ENCODE results near the gene ZNF296.

- TF ChIP-seq RBBP5 (IDR thresholded peaks at IDR 0.05; ENCODE audit: borderline replicate concordance, low read depth, low read length) (no peak), CTCF (IDR thresholded peaks at IDR 0.05; ENCODE audit: control extremely low read depth in 1 of 3, insufficient read depth in 1 of 3, low read depth in 1 of 3, low read length in 3 of 3) (no peak), FOSL1 (IDR thresholded peaks at IDR 0.05; ENCODE audit: insufficient read depth, low read depth, low read length) (no peak), MAX (IDR thresholded peaks at IDR 0.05) (no peak), MAFK (IDR thresholded peaks at IDR 0.05; ENCODE audit: low read depth, low read length) (no peak), SP1 (IDR thresholded peaks at IDR 0.05; ENCODE audit: low read depth, low read length) (no peak), SIN3A (conservative IDR thresholded peaks at IDR 0.05 in 1 of 2, IDR thresholded peaks at IDR 0.05 in 1 of 2; ENCODE audit: low read depth in 1 of 2, low read length in 2 of 2) (no peak)
These were observed 26.2 kb upstream of the ZNF296 start for GRCh38 chr19:45102481-45102880.

Measured in H1 (cell line).